ENCODE results near the gene RANGAP1. TPM values are rescaled to one million over a fixed set of nuclear protein-coding genes. Genes with fewer than 3 reads are reported as not detected.

The RANGAP1 gene
- polyA plus RNA-seq, 2 of the 4 experiments (the other 2 are of a cell fraction) = 44.9 to 75.1 TPM

- ChIA-PET CTCF (interaction anchor here (1.1 kb wide), 1 partner anchor 37 kb away, joined by 3 read pairs; no protein-coding TSS in a partner anchor), POLR2A (no interaction called here)
- 98% methylated on average over 7 of the region's 7 CpGs for WGBS (ENCODE audit: missing lambda C conversion rate)
- H3K4me2 ChIP-seq = no peak overlapping the region
- no peak overlapping the region for H3K27ac ChIP-seq
- DNase-seq (ENCODE audit: low read depth in 1 of 2, low spot score in 1 of 2) (no peak), FAIRE-seq (no peak), ATAC-seq (no peak)
- no peaks in the 10 kb centered on the region for H3K9me3 ChIP-seq
- H3K4me3 ChIP-seq = no peak overlapping the region
- TF ChIP-seq FOSB (CRISPR knock-in tag; IDR thresholded peaks at IDR 0.05) (no peak), RFX5 (IDR thresholded peaks at IDR 0.05) (no peak), ZSCAN20 (CRISPR knock-in tag; IDR thresholded peaks at IDR 0.05) (no peak), RCOR1 (IDR thresholded peaks at IDR 0.05; ENCODE audit: low read depth, low read length) (no peak), PBX3 (IDR thresholded peaks at IDR 0.05) (no peak), CBX8 (IDR thresholded peaks at IDR 0.05) (no peak)
- peaks cover 21% of the 10 kb centered on the region for H3K4me1 ChIP-seq
These were observed 31.8 kb downstream of the RANGAP1 start for GRCh38 chr22:41254230-41254629.

GRCh38 chr22:41252365-41252764, 33.6 kb downstream of the RANGAP1 start:
- 94% methylated on average over 8 of the region's 8 CpGs for WGBS (ENCODE audit: missing lambda C conversion rate)
- no peak overlapping the region for H3K27ac ChIP-seq
- FAIRE-seq = no peak

GRCh38 chr22:41250127-41250526, 35.9 kb downstream of the RANGAP1 start:
- Histone ChIP-seq H3K4me2 (no peak overlapping the region), H3K9me3 (no peaks in the 10 kb centered on the region), H3K4me3 (no peak overlapping the region), H3K27ac (no peak overlapping the region), H3K4me1 (no peaks in the 10 kb centered on the region)
- ChIA-PET CTCF (no interaction called here), POLR2A (no interaction called here)
- no peak for DNase-seq (ENCODE audit: low read depth in 1 of 2, low spot score in 1 of 2)
- TF ChIP-seq EHF (CRISPR knock-in tag; IDR thresholded peaks at IDR 0.05) = no peak
- no peak for TF ChIP-seq SMC3 (IDR thresholded peaks at IDR 0.05)
- no peak for TF ChIP-seq FOSB (CRISPR knock-in tag; IDR thresholded peaks at IDR 0.05)
- ATAC-seq = no peak
- WGBS (ENCODE audit: missing lambda C conversion rate) = 97% methylated on average over 12 of the region's 12 CpGs
- FAIRE-seq = no peak

More at GRCh38 chr22:41252365-41252764, 33.6 kb downstream of the RANGAP1 start:
- POLR2A ChIA-PET = no interaction called here
- no peak for ATAC-seq
- Histone ChIP-seq H3K4me1 (peaks cover 15% of the 10 kb centered on the region), H3K9me3 (no peaks in the 10 kb centered on the region), H3K4me2 (no peak overlapping the region), H3K4me3 (no peak overlapping the region)
- TF ChIP-seq EHF (CRISPR knock-in tag; IDR thresholded peaks at IDR 0.05) = no peak
- TF ChIP-seq ELK1 (IDR thresholded peaks at IDR 0.05; ENCODE audit: low read depth, low read length) = no peak
- TF ChIP-seq CEBPB (IDR thresholded peaks at IDR 0.05) = no peak
- no peak for TF ChIP-seq JUNB (IDR thresholded peaks at IDR 0.05)
- TF ChIP-seq MAFK (IDR thresholded peaks at IDR 0.05; ENCODE audit: partially characterized antibody) = no peak
- TF ChIP-seq HMGXB4 (CRISPR knock-in tag; IDR thresholded peaks at IDR 0.05; ENCODE audit: borderline replicate concordance) = no peak
- no peak for TF ChIP-seq RARB (CRISPR knock-in tag; IDR thresholded peaks at IDR 0.05)
- DNase-seq (ENCODE audit: low read depth in 1 of 2, low spot score in 1 of 2) = no peak
- CTCF ChIA-PET = interaction anchor here (1.2 kb wide), 1 partner anchor 14 kb away, joined by 4 read pairs; no protein-coding TSS in a partner anchor

- Histone ChIP-seq H3K4me1 (no peaks in the 10 kb centered on the region), H3K27ac (no peak overlapping the region), H3K4me3 (no peak overlapping the region), H3K9me3 (no peaks in the 10 kb centered on the region), H3K4me2 (no peak overlapping the region)
- DNase-seq (ENCODE audit: low read depth in 1 of 2, low spot score in 1 of 2) (no peak), ATAC-seq (no peak), FAIRE-seq (no peak)
- ChIA-PET CTCF (no interaction called here), POLR2A (no interaction called here)
- WGBS (ENCODE audit: missing lambda C conversion rate) = 84% methylated on average over 6 of the region's 14 CpGs
- no peak for TF ChIP-seq RARB (CRISPR knock-in tag; IDR thresholded peaks at IDR 0.05)
- no peak for TF ChIP-seq NR3C1 (IDR thresholded peaks at IDR 0.05)
- TF ChIP-seq PHF8 (IDR thresholded peaks at IDR 0.05; ENCODE audit: borderline replicate concordance, low read depth) = no peak
- no peak for TF ChIP-seq ELK1 (IDR thresholded peaks at IDR 0.05; ENCODE audit: low read depth, low read length)
- no peak for TF ChIP-seq FOXS1 (CRISPR knock-in tag; IDR thresholded peaks at IDR 0.05)
- no peak for TF ChIP-seq EHMT2 (IDR thresholded peaks at IDR 0.05; ENCODE audit: low read depth)
- TF ChIP-seq E2F6 (IDR thresholded peaks at IDR 0.05; ENCODE audit: borderline replicate concordance, low read depth) = no peak
These were observed 36.5 kb downstream of the RANGAP1 start for GRCh38 chr22:41249442-41249841.
